ENCODE measurements around the gene SLX9.
A peak's percentile ranks its signal among the peaks of the same experiment; 100 is the strongest.

The SLX9 gene, protein sequence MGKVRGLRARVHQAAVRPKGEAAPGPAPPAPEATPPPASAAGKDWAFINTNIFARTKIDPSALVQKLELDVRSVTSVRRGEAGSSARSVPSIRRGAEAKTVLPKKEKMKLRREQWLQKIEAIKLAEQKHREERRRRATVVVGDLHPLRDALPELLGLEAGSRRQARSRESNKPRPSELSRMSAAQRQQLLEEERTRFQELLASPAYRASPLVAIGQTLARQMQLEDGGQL

GRCh38 chr21:44939532-44940115 lies at the start of gene SLX9:
Gene SLX9, plus strand, starts transcription at chr21:44940029. Its CDS starts 29 bp downstream, at chr21:44940058.
- no peaks in the 10 kb centered on the region for H3K9me3 ChIP-seq (ENCODE audit: low read length)
- 0 out of 2 replicates have a peak, but pooled peaks cover 5% of the 10 kb centered on the region for H3K27me3 ChIP-seq (ENCODE audit: insufficient read depth, low read length)
- peaks cover 14% of the 10 kb centered on the region for H3K79me2 ChIP-seq (ENCODE audit: insufficient read depth, low read length)
- 0 out of 2 replicates have a peak within 1 kb of the TSS, but pooled peaks have one; percentile 6 for H2AFZ ChIP-seq (ENCODE audit: low read length)
- peaks cover 19% of the 10 kb centered on the region for H3K36me3 ChIP-seq (ENCODE audit: insufficient read depth, low read length)
- peak within 1 kb of the TSS; percentile 69 for H3K4me2 ChIP-seq (ENCODE audit: low read length)
- H3K27ac ChIP-seq (ENCODE audit: low read depth, low read length, poor library complexity, severe bottlenecking): no peak within 1 kb of the TSS
- no peak for TF ChIP-seq EZH2 (IDR thresholded peaks at IDR 0.05; ENCODE audit: borderline replicate concordance, low read length)
- TF ChIP-seq, protein P1, sequence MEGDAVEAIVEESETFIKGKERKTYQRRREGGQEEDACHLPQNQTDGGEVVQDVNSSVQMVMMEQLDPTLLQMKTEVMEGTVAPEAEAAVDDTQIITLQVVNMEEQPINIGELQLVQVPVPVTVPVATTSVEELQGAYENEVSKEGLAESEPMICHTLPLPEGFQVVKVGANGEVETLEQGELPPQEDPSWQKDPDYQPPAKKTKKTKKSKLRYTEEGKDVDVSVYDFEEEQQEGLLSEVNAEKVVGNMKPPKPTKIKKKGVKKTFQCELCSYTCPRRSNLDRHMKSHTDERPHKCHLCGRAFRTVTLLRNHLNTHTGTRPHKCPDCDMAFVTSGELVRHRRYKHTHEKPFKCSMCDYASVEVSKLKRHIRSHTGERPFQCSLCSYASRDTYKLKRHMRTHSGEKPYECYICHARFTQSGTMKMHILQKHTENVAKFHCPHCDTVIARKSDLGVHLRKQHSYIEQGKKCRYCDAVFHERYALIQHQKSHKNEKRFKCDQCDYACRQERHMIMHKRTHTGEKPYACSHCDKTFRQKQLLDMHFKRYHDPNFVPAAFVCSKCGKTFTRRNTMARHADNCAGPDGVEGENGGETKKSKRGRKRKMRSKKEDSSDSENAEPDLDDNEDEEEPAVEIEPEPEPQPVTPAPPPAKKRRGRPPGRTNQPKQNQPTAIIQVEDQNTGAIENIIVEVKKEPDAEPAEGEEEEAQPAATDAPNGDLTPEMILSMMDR (IDR thresholded peaks at IDR 0.05; ENCODE audit: low read length): no peak
- no peaks in the 10 kb centered on the region for H3F3A ChIP-seq (ENCODE audit: insufficient read depth, low read length)
- peaks cover 36% of the 10 kb centered on the region for H3K4me1 ChIP-seq (ENCODE audit: insufficient read depth, low read length, severe bottlenecking)
- H3K9me2 ChIP-seq (ENCODE audit: low read depth, low read length): no peaks in the 10 kb centered on the region
- peak within 1 kb of the TSS; percentile 68 for H3K9ac ChIP-seq (ENCODE audit: low read length)
- H3K4me3 ChIP-seq (ENCODE audit: low read depth, low read length, poor library complexity, severe bottlenecking): peak within 1 kb of the TSS; percentile 75
- no peaks in the 10 kb centered on the region for H4K20me1 ChIP-seq (ENCODE audit: insufficient read depth, low read length)

DNA sequence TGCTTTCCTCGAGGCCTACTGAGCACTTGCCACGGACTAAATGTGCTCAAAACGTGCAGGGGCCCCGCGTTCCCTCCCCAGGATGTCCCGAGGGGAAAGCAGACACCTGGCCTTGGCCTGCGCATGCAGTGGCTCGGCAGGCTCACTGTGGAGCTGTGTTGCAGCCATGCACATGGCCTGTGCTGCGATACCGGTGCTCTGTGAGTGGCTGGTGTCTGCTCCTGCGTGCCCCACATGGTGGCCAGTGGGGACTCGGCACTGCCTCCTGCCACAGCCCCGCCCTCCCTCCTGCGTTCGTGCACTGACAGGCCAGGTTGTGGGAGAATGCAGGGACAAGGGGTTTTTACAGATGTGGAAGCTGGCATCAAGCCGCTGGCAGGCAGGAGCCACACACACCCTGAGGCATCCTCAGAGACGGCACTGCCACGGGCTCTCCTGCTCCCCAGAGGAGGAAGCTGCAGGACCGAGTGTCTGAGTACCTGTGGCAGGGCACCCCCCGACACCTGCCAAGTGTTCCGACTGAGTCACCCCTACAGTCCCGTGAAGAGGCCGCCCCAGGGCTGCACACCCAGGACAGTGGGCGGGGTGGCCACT lies 49.4 kb upstream of the SLX9 start:
- Histone ChIP-seq H3K27ac (ENCODE audit: low read depth, low read length, poor library complexity, severe bottlenecking) (no peak overlapping the region), H3K79me2 (ENCODE audit: insufficient read depth, low read length) (no peaks in the 10 kb centered on the region), H4K20me1 (ENCODE audit: insufficient read depth, low read length) (no peaks in the 10 kb centered on the region), H3K9me2 (ENCODE audit: low read depth, low read length) (no peaks in the 10 kb centered on the region), H3K4me3 (ENCODE audit: low read depth, low read length, poor library complexity, severe bottlenecking) (no peak overlapping the region), H2AFZ (ENCODE audit: low read length) (no peak overlapping the region), H3F3A (ENCODE audit: insufficient read depth, low read length) (no peaks in the 10 kb centered on the region), H3K4me2 (ENCODE audit: low read length) (no peak overlapping the region), H3K27me3 (ENCODE audit: insufficient read depth, low read length) (peaks cover 8% of the 10 kb centered on the region), H3K9me3 (ENCODE audit: low read length) (no peaks in the 10 kb centered on the region), H3K36me3 (ENCODE audit: insufficient read depth, low read length) (no peaks in the 10 kb centered on the region), H3K4me1 (ENCODE audit: insufficient read depth, low read length, severe bottlenecking) (no peaks in the 10 kb centered on the region), H3K9ac (ENCODE audit: low read length) (no peak overlapping the region)
- TF ChIP-seq, protein P1 (IDR thresholded peaks at IDR 0.05; ENCODE audit: low read length): no peak
- no peak for TF ChIP-seq EZH2 (IDR thresholded peaks at IDR 0.05; ENCODE audit: borderline replicate concordance, low read length)

DNA sequence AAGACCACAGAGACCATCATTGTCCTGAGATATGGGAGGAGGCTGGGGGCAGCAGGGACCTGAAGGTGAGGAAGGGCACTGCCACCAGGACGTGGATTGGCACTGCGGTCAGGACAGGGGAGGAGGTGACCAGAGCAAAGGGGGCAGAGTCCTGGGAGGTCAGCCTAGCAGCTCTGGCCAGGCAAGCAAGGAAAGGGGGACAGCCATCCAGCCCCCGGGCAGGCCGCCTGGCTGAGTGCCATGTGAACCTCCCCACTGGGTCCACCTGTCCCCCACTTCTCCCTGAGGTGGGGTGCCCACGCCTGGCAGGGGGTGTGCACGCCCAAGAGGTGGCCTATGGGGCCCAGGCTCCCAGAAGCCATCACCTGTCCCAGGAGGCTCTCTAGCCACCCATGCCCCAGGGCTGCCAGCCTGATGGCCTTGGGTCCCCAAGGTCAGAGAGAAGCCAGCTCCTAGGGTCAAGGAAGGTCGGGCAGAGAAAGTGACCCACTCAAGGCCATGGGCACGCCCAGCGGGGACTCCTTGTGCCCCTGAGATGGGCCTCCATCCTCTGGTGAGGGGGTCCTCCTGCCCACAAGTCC lies 48.8 kb upstream of the SLX9 start:
- H3K27me3 ChIP-seq (ENCODE audit: insufficient read depth, low read length): peaks cover 8% of the 10 kb centered on the region
- no peak for TF ChIP-seq EZH2 (IDR thresholded peaks at IDR 0.05; ENCODE audit: borderline replicate concordance, low read length)
- TF ChIP-seq, protein P1 (IDR thresholded peaks at IDR 0.05; ENCODE audit: low read length): no peak

More for the DNA sequence above, 48.8 kb upstream of the SLX9 start:
- Histone ChIP-seq H4K20me1 (ENCODE audit: insufficient read depth, low read length) (no peaks in the 10 kb centered on the region), H3F3A (ENCODE audit: insufficient read depth, low read length) (no peaks in the 10 kb centered on the region), H2AFZ (ENCODE audit: low read length) (no peak overlapping the region), H3K36me3 (ENCODE audit: insufficient read depth, low read length) (no peaks in the 10 kb centered on the region), H3K27ac (ENCODE audit: low read depth, low read length, poor library complexity, severe bottlenecking) (no peak overlapping the region), H3K4me2 (ENCODE audit: low read length) (no peak overlapping the region), H3K9ac (ENCODE audit: low read length) (no peak overlapping the region), H3K9me3 (ENCODE audit: low read length) (no peaks in the 10 kb centered on the region), H3K4me1 (ENCODE audit: insufficient read depth, low read length, severe bottlenecking) (no peaks in the 10 kb centered on the region), H3K79me2 (ENCODE audit: insufficient read depth, low read length) (no peaks in the 10 kb centered on the region), H3K9me2 (ENCODE audit: low read depth, low read length) (no peaks in the 10 kb centered on the region), H3K4me3 (ENCODE audit: low read depth, low read length, poor library complexity, severe bottlenecking) (no peak overlapping the region)
